IMR-90 (cell line): Measurements from ENCODE around the gene ZNF729. TPM values are rescaled to one million over a fixed set of nuclear protein-coding genes. Genes with fewer than 3 reads are reported as not detected.

Experiments
- ATAC-seq: fragments of 200-7000 bp; cut with Tn5 transposase; 2 replicates; pipeline ENCODE4 v1.9.1; 2020; ENCODE audit warnings: low read depth, mild to moderate bottlenecking, moderate library complexity
- BruUV-seq: library from RNA; stranded (reverse); fragments of 400-500 nt; replicated peaks from 2 replicates; lab custom pipeline; 2021; lab: Mats Ljungman, UMichigan
- CTCF ChIA-PET: fragments of 300-600 bp; formaldehyde crosslinking; extraction: SDS; loops from one replicate; lab custom pipeline; 2021; ENCODE audit warnings: antibody characterized with exemption; lab: Yijun Ruan, JAX
- POLR2A ChIA-PET: fragments of 300-600 bp; sonication (Branson Sonifier 250); formaldehyde crosslinking; loops from one replicate; lab custom pipeline; 2022; ENCODE audit warnings: antibody characterized with exemption; ENCODE audit not compliant: unreplicated experiment; lab: Charles Lee
- DNase-seq: peaks from one replicate; pipeline ENCODE4 v3.0.0; 2013
- H2AFZ ChIP-seq: replicated peaks from 2 replicates; pipeline ENCODE3; 2013; ENCODE audit warnings: low read length, mild to moderate bottlenecking; ENCODE audit not compliant: poor library complexity
- H2AK5ac ChIP-seq: 2 replicates; pipeline ENCODE4 v1.6.1; 2013; ENCODE audit warnings: low read depth, low read length, inconsistent platforms
- H2AK9ac ChIP-seq: replicated peaks from 2 replicates; pipeline ENCODE3; 2013; ENCODE audit warnings: mild to moderate bottlenecking, low read depth, low read length, moderate library complexity; ENCODE audit not compliant: poor library complexity
- H2BK120ac ChIP-seq: 2 replicates; pipeline ENCODE4 v1.6.1; 2013; ENCODE audit warnings: low read depth, low read length, inconsistent platforms
- H2BK15ac ChIP-seq: 3 replicates; pipeline ENCODE4 v1.6.1; 2013; ENCODE audit warnings: low read depth, low read length, inconsistent platforms
- H2BK20ac ChIP-seq: 2 replicates; pipeline ENCODE4 v1.6.1; 2013; ENCODE audit warnings: low read depth, mild to moderate bottlenecking, inconsistent platforms, low read length, moderate library complexity
- H2BK5ac ChIP-seq: 2 replicates; pipeline ENCODE4 v1.6.1; 2013; ENCODE audit warnings: mild to moderate bottlenecking, low read depth, low read length, inconsistent platforms; ENCODE audit not compliant: poor library complexity, severe bottlenecking
- H3K14ac ChIP-seq: replicated peaks from 2 replicates; pipeline ENCODE4 v1.6.1; 2013; ENCODE audit warnings: low read depth, low read length, inconsistent platforms
- H3K18ac ChIP-seq: 2 replicates; pipeline ENCODE4 v1.6.1; 2013; ENCODE audit warnings: low read depth, low read length, control low read depth
- H3K23ac ChIP-seq: 2 replicates; pipeline ENCODE4 v1.6.1; 2013; ENCODE audit warnings: low read depth, low read length, inconsistent platforms
- H3K27ac ChIP-seq: 2 replicates; pipeline ENCODE4 v1.5.1; 2013; ENCODE audit warnings: mild to moderate bottlenecking, control low read depth, low read length; ENCODE audit not compliant: insufficient read depth
- H3K27me3 ChIP-seq: 2 replicates; pipeline ENCODE4 v1.6.1; 2013; ENCODE audit warnings: low read length; ENCODE audit not compliant: control insufficient read depth, insufficient read depth
- H3K36me3 ChIP-seq: 2 replicates; pipeline ENCODE4 v1.6.1; 2013; ENCODE audit warnings: low read length, mixed read lengths; ENCODE audit not compliant: control insufficient read depth, insufficient read depth
- H3K4ac ChIP-seq: 2 replicates; pipeline ENCODE4 v1.6.1; 2013; ENCODE audit warnings: low read depth, low read length, inconsistent platforms
- H3K4me1 ChIP-seq: 2 replicates; pipeline ENCODE4 v1.6.1; 2013; ENCODE audit warnings: low read length, mixed read lengths; ENCODE audit not compliant: control insufficient read depth, insufficient read depth
- H3K4me2 ChIP-seq: 2 replicates; pipeline ENCODE4 v1.6.1; 2013; ENCODE audit warnings: low read depth, mild to moderate bottlenecking, control low read depth, low read length, moderate library complexity
- H3K4me3 ChIP-seq: 2 replicates; pipeline ENCODE4 v1.5.1; 2013; ENCODE audit warnings: low read depth, mild to moderate bottlenecking, control low read depth, low read length, moderate library complexity; ENCODE audit not compliant: insufficient read depth
- H3K56ac ChIP-seq: 2 replicates; pipeline ENCODE4 v1.6.1; 2013; ENCODE audit warnings: low read length, inconsistent platforms; ENCODE audit not compliant: insufficient read depth; ENCODE audit errors: extremely low read depth
- H3K79me1 ChIP-seq, 2 experiments: 2 replicates each; pipeline ENCODE4 v1.6.1; 2013; ENCODE audit warnings: low read length in 2 of 2, inconsistent platforms in 1 of 2, low read depth in 1 of 2
- H3K9ac ChIP-seq: 2 replicates; pipeline ENCODE4 v1.6.1; 2013; ENCODE audit warnings: low read depth, low read length, control low read depth
- H3K9me1 ChIP-seq: 2 replicates; pipeline ENCODE4 v1.6.1; 2013; ENCODE audit warnings: low read length, inconsistent platforms; ENCODE audit not compliant: insufficient read depth
- H3K9me3 ChIP-seq: 2 replicates; pipeline ENCODE4 v1.6.1; 2013; ENCODE audit warnings: low read length; ENCODE audit not compliant: control insufficient read depth, insufficient read depth
- H4K20me1 ChIP-seq: 2 replicates; pipeline ENCODE4 v1.6.1; 2013; ENCODE audit warnings: low read length, inconsistent platforms; ENCODE audit not compliant: insufficient read depth
- H4K5ac ChIP-seq: 2 replicates; pipeline ENCODE4 v1.6.1; 2013; ENCODE audit warnings: mild to moderate bottlenecking, low read depth, low read length, control low read depth
- H4K8ac ChIP-seq, 2 experiments: 2 replicates each; pipeline ENCODE4 v1.6.1; 2013; ENCODE audit warnings: low read depth in 2 of 2, low read length in 2 of 2, control low read depth in 1 of 2, inconsistent platforms in 1 of 2
- H4K91ac ChIP-seq: 2 replicates; pipeline ENCODE4 v1.6.1; 2013; ENCODE audit warnings: low read depth, low read length, inconsistent platforms; ENCODE audit not compliant: insufficient read depth
- BHLHE40 ChIP-seq: fragments of 150-350 bp; IDR thresholded peaks from 2 replicates; pipeline ENCODE4 v1.6.1; 2016; ENCODE audit warnings: mild to moderate bottlenecking, low read depth, low read length
- CEBPB ChIP-seq: IDR thresholded peaks from 2 replicates; pipeline ENCODE4 v1.6.1; 2012; ENCODE audit warnings: low read depth, low read length, improper control_type of control experiment
- CHD1 ChIP-seq: IDR thresholded peaks from 2 replicates; pipeline ENCODE4 v1.6.1; 2012; ENCODE audit warnings: low read depth, low read length, improper control_type of control experiment
- MAZ ChIP-seq: IDR thresholded peaks from 2 replicates; pipeline ENCODE4 v1.6.1; 2012; ENCODE audit warnings: low read depth, mild to moderate bottlenecking, low read length, improper control_type of control experiment, moderate library complexity, borderline replicate concordance
- MXI1 ChIP-seq: IDR thresholded peaks from 2 replicates; pipeline ENCODE4 v1.6.1; 2012; ENCODE audit warnings: low read depth, mild to moderate bottlenecking, low read length, moderate library complexity, borderline replicate concordance
- NFE2L2 ChIP-seq: fragments of 150-350 bp; IDR thresholded peaks from 2 replicates; pipeline ENCODE4 v1.6.1; 2016; ENCODE audit warnings: low read depth, mild to moderate bottlenecking, low read length
- USF2 ChIP-seq: fragments of 150-350 bp; IDR thresholded peaks from 2 replicates; pipeline ENCODE4 v1.6.1; 2017; ENCODE audit warnings: mild to moderate bottlenecking, antibody characterized with exemption, low read length, low read depth
- WGBS, 2 experiments: methylation state at CpG; one replicate each; pipeline versions ENCODE4 v1.1.5 to v1.1.7; 2013; ENCODE audit warnings: missing lambda C conversion rate in 2 of 2; ENCODE audit not compliant: insufficient read length in 1 of 2; ENCODE audit errors: extremely low coverage in 2 of 2; 5-methylcytosine and 5-hydroxymethylcytosine counted together
- dilution Hi-C: fragments of 300-500 bp; cut with HindIII; formaldehyde crosslinking; loops from one replicate; pipeline ENCODE4 v1.14.3; 2018; ENCODE audit warnings: low sequenced_read_pairs; ENCODE audit not compliant: unreplicated experiment
- in situ Hi-C: fragments of 300-500 bp; cut with MboI; formaldehyde crosslinking; loops from 3 replicates; pipeline ENCODE4 v1.14.3; 2019; ENCODE audit warnings: low sequenced_read_pairs, inconsistent platforms, mixed read lengths
- intact Hi-C: fragments of 100-400 bp; cut with micrococcal nuclease; formaldehyde crosslinking; loops from 2 replicates; pipeline ENCODE4 v1.10.0; 2022
- polyA plus RNA-seq, 3 experiments: library from polyadenylated mRNA; depleted of rRNA; stranded (reverse); fragments of >200 nt; gene quantifications; 2 replicates each; pipeline ENCODE4 v1.2.3, GENCODE V29; 2012; ENCODE audit warnings: low replicate concordance in 1 of 3
- total RNA-seq: library from RNA; depleted of rRNA; stranded (reverse); fragments of >200 nt; gene quantifications from 2 replicates; pipeline ENCODE4 v1.2.3, GENCODE V29; 2012

Gene ZNF729
- total and polyA plus RNA-seq, 2 of the 4 experiments (the other 2 are of a cell fraction) = not detected

DNA sequence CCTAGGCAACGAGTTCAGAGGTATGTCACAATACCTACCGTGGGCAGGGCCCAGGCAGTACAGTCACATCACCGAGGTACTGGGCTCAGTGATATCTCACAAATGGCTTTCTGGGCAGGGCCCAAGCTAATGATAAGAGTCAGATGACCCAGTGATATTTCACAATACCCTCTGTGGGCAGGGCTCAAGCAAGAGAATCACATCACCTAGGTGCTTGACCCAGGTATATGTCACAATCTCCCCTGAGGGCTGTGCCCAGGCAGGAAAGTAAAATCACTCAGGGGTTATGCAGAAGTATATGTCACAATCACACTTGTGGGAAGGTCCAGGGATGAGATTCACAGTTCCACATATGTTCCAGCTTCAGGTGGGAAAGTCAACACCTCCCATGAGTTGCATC lies 45.3 kb downstream of the ZNF729 start:
- Histone ChIP-seq H3K4me2 (no peak overlapping the region), H3K9me1 (no peaks in the 10 kb centered on the region), H3K23ac (no peak overlapping the region), H3K56ac (no peak overlapping the region), H3K27ac (no peak overlapping the region), H2BK120ac (no peak overlapping the region), H3K36me3 (no peaks in the 10 kb centered on the region), H2BK15ac (no peak overlapping the region), H3K9me3 (peaks cover 50% of the 10 kb centered on the region), H3K4ac (no peak overlapping the region), H4K8ac (no peak overlapping the region), H2AK9ac (peak overlapping the region; percentile 28), H2BK5ac (no peak overlapping the region), H3K4me3 (no peak overlapping the region), H2AFZ (no peak overlapping the region), H2BK20ac (no peak overlapping the region), H3K18ac (no peak overlapping the region), H3K27me3 (no peaks in the 10 kb centered on the region), H2AK5ac (no peak overlapping the region), H3K79me1 (no peaks in the 10 kb centered on the region), H4K91ac (no peak overlapping the region), H4K5ac (no peak overlapping the region), H3K4me1 (no peaks in the 10 kb centered on the region), H4K20me1 (no peaks in the 10 kb centered on the region), H3K14ac (no peak overlapping the region), H3K9ac (no peak overlapping the region)
- CTCF ChIA-PET = no interaction called here
- POLR2A ChIA-PET = no interaction called here
- no TSS peak for BruUV-seq
- DNase-seq (no peak), ATAC-seq (no peak)
- in situ Hi-C loops (no loop called here), dilution Hi-C loops (no loop called here), intact Hi-C loops (no loop called here)
- 60% methylated on average over 2 of the region's 3 CpGs; no CpG with 5 or more reads in 1 of the 2 experiments for WGBS, 2 experiments
- TF ChIP-seq CEBPB (peak; percentile 50), NFE2L2 (no peak), MAZ (no peak), MXI1 (no peak), CHD1 (no peak), BHLHE40 (no peak), USF2 (no peak)
